HG02885 (cell line): Measurements from ENCODE around the gene PTPRG.
"Not testable (repeated sequence)": the region's sequence is repeated elsewhere in the genome, so short reads cannot be mapped to it uniquely, and the experiment has no call there.

Experiments
- ATAC-seq: cut with Tn5 transposase; IDR thresholded peaks from one replicate; pipeline ENCODE4 v1.9.1; 2021; ENCODE audit warnings: mild to moderate bottlenecking; ENCODE audit not compliant: unreplicated experiment, poor library complexity

PTPRG gene

DNA sequence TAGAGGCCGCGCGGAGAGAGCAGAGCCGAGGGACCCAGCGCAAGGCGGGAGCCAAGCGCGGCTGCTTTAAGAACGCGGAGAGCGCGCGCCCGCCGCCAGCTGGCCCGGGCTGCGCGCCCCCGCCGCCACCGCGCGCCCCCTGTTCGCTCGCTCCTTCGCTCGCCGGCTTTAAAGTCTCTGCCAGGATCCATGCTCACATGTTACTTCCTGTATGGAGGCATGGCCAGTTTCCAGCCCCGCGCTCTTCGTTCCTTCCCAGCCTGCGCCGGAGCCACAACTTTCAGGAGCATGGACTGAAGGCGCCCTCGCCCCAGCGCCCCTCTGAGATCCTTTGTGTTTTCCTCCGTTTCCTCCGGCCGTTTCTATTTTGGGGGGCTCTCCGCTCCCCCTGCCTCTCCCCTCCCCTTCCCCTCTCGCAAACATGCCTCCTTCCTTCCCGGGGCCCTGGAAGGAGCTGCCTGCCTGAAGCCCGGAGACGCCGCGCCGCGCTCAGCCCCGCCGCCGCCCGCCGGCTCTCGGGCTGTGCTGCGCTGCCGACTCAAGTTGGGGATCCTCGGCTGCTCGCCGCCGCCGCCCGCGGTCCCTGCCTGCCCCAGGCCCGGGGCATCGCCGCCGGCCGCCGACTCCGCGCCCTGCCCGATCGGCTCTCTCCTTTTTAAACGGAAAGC, at the start of gene PTPRG:
PTPRG (plus strand) TSS at position 198 of the 668 bp plus-strand sequence. CDS start 717 bp downstream, outside the sequence.
- peak; percentile 67 for ATAC-seq

DNA sequence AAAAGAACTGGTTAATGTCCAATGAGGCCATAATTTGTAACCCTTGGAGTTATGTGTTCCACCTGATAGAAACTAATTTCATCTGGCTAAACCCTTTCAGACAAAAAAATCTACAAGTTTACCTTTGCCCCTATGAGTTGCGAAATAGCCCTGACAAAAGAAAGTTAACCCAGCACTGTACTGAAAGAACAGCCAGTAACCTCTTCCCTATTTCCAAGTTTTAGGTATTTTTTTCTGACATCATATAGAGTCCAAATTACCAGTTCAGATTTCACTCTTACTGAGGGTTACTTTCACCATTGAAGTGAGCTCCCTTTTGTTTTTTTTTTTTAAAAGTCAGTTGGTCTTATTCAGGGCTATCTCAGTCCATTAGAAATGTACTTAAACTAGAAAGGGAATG, 42.8 kb upstream of the PTPRG start:
- peak; percentile 29 for ATAC-seq

DNA sequence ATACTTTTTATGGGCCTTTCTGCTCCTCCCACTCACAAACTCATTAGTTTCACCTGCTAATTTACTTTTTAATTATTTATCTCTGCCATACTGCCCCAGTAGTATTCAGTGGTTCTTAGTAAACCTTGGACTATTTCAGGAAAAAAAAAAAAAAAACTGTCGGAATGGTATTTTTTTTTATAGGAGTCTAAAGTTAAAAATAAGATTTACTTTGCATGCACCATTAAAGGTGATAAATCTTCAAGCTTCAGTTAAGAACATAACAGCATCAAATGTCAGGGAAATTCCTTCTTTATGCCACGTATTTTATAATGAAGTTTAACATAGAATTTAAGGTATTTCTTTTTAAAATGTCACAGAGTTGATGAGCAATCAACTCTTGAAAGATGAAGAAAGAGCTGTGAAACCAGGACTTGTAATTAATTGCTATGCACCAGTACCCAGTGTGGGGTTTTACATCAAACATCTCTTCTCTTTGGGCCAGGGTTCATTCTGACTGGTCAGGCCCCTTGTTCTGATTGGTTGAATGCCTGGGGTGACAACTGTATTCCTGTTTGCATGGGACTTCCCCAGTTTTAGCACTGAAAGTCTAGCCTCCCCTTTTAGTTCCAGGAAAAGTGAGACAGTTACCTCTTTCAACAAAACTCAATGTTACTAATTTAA, 40.3 kb upstream of the PTPRG start:
- ATAC-seq, result peak; percentile 97

DNA sequence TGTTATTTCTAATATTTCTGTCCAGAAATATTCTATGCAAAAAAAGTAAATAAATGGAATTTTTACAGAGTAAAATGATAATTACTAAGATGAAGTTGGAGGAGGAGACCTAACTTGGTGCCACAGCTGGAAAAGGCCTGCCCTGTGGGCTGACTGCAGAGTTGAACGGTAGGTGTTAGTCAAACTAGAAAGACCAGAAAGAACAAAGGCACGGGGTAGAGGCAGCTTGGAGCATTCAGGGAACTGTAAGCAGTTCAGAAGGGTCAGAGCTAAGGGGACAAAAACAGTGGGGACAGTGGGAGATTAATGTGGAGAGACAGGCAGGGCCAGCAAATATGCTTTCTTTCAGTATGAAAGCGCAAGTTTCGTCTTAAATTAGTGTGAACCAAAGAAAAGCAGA, 39.3 kb upstream of the PTPRG start:
- peak; percentile 28 for ATAC-seq

DNA sequence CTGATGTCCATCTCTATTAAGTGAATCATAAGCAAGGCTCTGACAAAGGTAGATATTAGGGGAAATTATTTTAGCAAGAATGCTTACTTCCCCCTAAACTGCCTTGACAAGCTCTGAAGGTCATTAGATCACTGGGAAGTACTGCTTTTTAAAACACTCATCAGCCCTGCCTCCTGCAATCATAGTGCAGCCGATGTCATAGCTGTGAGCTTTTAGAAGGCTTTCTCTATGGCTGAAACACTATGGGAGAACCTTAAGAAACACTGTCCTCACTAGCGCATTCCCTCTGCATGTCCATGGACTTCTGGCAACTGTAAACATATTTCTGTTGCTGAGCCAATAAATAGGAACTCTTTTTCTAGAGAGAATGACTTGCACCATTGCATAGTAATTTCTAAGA, 38.7 kb upstream of the PTPRG start:
- peak; percentile 15 for ATAC-seq

DNA sequence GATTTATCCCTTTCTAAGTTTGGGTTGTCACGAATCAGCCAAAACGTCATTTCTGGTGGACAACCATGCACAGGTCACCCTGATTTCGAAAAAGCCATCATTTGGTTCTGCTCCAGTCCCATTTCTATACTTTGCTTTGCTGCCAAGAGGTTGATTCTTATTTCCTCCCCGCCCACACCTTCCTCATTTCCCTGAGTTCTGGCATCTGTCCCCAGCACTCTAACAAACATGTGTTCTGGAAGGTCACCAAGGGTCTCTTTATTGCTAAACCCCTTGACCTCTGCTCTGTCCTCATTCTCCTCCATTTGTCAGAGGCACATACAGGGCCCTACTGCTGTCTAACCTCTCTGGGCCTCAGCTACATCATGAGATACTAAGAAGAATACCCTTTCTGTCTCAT, 36.4 kb upstream of the PTPRG start:
- no peak for ATAC-seq

DNA sequence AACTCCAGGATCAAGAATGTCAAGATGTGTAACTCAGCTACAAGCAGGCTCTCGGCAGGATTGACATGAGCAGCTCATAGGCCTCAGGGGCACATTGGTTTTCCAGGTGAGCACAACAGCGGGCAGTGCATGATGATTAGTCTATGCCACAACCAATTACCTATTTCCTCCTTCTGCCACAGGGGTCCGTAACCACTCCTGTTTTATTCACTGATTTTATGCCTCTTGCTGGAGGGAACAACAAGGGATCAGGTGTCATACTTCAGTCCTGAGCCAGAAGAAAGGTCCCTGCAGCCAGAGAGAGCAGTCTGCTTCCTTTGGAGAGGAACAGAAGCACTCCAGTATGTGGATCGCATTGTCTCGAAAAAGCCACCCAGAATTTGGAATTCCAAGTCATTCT, 35.1 kb upstream of the PTPRG start:
- no peak for ATAC-seq

DNA sequence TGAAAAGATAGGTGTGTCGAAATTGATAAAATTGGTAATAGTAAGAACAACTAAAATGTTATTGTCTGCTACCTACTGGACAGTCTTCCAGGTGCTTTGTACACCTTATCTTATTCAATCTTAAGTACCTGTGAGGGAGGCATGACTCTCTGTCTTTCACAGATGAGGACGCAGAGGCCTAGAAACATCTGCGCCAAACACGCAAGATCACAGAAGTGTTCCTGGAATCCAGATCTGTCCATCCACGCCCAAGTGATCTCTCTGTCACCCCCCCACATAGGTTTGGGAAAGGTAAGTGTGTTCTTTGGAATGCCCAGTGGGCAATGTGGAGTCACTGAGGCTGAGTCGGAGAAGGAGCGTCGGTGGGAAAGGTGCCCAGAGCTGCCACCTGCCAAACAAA, 34.4 kb upstream of the PTPRG start:
- ATAC-seq, result no peak

DNA sequence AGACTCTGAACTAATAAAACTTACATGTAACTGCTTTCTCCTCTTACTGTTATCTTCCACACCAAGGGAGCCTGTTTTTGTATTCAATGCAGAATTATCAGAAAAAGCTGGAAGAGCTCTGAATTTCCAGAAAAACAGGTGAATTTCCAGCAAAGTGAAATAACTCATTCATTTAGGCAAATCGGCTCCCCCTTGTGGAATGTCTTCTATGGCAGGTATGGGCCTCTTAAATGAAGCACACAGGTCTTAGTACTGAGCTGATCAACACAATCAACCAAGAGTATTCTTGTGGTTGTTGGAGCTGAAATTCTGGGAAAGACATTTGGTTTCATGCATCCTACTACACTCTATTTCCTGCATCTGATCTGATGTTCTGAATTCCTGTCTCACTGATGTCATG, 31.0 kb upstream of the PTPRG start:
- no peak for ATAC-seq

DNA sequence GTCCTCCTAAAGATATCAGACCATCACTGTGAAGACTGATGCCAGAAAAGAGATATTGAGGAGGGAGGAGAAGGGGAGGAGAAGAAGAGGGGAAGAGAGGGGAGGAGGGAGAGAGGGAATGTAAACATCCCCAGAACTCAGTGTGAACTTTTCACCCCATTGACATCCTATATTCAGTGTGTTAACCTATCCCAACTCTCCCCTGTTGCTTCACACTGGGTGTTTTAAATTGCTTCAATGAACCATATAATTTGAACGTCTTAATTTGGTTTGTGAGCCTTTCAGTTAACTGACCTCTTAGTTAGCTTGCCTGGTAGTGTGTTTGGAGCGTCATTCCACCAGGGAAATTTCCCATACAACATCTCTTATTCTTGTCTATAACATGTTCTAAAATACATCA, 29.8 kb upstream of the PTPRG start:
- ATAC-seq, result no peak

DNA sequence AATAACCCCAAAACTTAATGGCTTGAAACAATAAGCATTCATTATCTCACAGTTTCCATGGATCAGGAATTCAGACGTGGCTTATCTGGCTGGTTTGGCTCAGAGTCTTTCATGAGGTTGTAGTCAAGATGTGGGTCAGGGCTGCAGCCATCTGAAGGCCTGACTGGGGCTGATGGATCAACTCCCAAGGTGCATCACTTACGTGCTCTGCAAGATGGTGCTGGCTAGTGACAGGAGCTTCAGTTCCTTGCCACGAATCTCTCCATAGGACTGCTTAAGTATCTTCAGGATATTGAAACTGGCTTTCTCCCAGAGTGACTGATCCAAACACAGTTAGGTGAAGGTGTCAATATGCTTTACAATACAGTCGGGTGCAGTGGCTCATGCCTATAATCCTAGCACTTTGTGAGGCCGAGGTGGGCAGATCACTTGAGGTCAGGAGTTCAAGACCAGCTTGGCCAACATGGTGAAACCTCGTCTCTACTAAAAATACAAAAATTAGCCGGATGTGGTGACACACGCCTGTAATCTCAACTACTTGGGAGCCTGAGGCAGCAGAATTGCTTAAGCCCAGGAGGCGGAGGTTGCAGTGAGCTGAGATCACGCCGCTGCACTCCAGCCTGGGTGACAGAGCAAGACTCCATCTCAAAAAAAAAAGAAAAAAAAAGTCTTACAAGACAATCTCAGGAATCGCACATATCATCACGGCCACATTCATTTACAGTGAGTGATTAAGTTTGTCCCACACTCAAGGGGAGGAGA, 28.5 kb upstream of the PTPRG start:
- ATAC-seq, result no peak

DNA sequence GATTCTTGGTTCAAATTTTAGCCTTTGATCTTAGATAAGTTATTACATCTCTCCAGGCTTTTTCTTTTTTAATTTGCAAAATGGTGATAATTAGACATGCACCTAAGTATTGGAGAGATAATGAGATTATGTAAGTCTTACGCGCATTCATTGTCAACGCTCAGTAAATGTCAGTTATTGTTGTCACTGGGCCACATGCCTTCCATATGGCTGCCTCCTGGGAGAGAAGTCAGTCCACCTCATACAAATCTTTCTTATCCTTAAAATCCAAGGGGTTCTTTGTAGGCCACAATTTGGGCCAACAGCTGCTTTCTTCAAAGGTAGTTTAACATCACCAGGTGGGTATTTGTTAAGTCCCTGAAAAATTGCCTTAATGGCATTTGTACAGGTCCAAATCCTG, 25.5 kb upstream of the PTPRG start:
- ATAC-seq, result no peak

DNA sequence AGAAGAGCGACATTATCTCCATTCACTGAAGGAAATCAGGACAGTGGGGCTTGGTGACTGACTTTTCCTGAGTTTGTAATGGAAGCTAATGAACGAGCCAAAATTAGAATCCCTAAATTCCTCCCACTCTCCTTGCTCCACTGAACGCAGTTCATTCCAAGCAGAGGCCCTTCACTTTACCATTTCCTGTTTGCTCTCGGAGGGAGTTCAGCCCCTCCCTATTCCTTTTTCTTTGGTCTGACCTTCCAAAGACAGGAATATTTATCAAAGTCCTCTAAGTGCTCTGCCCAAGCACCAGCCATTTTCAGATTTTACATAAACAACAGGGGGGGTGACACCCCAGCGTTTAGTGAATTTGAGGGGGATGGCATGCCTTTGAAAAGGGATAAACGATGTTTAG, 24.0 kb upstream of the PTPRG start:
- ATAC-seq, result no peak

DNA sequence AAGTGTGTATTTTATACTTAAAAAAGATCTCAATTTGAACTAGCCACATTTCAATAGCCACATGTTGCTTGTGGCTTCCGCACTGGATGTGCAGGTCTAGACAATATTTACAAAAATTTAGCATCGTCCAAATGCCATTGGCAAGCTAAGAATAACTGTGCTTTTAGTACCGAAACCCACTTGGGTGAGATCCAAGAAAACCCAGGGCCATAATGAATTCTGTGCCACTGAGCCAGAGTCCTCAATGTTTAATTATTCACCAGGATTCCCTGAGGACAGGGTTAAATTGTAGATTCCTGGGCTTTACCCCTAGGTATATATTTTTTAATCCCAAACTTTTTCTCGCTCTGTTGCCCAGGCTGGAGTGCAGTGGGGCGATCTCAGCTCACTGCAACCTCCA, 22.9 kb upstream of the PTPRG start:
- no peak for ATAC-seq

DNA sequence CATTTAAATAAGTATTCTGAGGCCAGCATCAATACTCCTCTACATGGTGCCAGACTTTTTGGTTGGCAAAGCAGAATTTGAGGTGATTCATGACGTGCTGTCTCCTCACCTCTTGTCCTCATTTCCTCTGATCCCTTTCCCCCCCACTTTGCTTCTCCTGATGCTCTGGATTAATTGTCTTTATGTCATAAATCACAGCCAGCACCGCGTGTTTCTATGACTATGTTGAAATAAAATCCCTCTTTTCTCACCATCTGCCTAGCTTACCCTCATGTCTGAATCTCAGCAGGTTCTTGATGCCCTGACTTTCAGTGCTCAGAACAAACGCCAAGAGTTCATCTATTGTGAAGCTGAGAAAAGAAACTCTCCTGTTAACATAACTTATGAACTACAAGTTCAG, 19.7 kb upstream of the PTPRG start:
- no peak for ATAC-seq

DNA sequence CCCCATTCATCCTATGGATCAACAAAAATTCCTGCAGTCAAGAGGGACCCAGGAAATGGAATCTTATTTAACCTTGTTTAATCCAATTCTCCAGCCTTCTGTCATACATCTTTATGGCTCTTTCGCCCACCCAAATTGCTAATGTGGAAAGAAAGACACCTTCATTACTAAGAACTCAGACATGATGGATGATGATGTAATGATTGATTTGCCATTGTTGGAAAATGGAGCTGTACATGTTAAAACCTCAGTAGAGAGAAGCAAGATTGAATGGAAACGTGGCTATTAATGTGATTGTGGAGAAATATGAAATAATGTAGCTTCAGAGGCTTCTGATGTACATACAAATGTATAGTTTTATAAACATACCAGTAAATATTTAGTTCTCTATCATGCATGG, 15.7 kb upstream of the PTPRG start:
- no peak for ATAC-seq

DNA sequence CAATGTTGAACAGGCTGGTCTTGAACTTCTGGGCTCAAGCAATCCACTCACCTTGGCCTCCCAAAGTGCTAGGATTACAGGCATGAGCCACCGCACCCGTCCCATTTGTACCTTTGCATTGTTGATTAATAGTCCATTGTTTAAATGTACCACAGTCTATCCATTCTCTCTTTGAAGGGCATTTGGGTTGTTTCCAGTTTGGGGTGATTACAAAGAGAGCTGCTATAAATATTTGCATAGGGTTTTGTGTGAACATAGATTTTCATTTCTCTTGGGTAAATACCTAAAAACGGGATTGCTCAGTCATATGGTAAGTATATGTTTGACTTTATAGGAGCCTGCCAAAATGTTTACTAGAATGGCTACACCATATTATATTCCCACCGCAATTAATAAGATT, 13.7 kb upstream of the PTPRG start:
- no peak for ATAC-seq

DNA sequence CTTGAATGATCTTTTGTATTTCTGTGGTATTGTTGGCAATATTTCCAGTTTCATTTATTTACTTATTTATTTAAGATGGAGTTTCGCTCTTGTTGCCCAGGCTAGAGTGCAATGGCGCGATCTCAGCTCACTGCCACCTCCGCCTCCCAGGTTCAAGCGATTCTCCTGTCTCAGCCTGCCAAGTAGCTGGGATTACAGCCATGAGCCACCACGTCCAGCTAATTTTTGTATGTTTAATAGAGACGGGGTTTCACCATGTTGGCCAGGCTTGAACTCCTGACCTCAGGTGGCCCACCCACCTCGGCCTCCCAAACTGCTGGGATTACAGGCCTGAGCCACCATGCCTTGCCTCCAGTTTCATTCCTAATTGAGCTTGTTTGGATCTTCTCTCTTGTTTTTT, 8.7 kb upstream of the PTPRG start:
- not testable (repeated sequence) for ATAC-seq

DNA sequence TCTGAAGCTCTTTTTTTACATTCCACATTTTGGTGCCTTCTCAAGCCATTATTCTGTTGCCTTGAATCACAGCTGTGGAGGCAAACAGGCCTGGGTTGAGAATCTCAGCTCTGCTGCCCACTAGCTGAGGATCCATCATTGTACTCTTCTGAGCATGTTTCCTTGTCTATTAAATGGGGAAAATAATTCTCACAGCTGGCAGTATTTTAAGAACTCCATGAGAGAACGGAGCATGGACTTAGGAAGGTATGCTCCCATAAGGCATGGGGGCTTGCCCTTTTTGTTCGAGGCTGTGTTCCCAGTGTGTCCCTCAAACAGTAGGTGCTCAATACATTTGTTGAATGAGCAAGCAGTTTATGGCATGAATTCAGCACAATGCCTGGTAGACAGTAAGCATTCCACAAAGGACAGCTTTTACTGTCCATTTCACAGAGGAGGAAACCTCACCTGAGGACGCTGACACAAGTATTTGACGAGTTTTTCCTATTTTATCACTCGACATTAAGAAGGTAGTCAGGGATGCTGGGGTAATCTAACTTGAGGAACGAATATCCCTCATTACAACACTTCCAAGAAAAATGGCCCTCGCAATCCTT, 2.1 kb upstream of the PTPRG start:
- ATAC-seq, result no peak

DNA sequence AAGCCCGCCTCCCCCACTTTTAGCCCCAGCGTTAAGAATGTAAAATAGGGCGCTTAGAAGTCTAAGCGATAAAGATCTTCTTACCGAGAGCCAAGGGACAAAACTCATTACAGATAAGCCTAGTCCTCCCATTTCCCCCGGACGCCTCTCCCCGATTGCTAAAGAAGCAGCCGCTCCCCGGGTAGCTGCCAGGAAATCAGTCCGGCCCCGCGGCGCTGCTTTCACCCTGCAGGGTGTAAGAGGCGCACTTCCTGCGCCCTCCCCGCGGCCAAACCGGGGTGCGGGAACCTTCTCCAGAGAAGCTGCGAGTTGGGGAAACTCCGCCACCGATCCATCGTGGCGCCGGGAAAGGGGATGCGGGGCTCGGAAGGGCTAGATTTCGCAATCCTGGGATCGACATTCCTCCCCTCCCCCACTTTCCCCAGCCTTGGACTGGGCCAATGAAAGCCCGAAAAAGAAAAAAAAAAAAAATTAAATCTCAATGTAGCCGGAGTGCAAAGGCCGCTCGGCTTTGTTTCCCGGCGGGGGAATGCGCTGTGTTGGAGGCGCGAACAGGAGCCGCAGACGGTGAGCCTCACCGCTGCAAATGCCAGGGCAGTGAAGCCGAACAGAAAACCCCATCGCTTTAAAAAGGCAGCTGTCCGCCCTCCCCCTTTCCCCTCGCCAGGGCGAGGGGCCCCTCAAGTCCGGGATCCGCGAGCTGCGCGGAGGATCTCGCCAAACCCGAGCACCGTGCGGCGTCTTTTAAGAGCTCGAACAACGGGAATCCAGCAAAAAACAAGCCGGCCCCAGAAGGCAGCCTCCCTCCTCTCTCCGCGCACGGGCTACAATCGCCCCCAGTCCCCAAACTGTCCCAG, 626 bp upstream of the PTPRG start:
- peak; percentile 50 for ATAC-seq
